ENCODE data around the gene NETO2. TPM values are rescaled to one million over a fixed set of nuclear protein-coding genes. Genes with fewer than 3 reads are reported as not detected.
"Not testable (repeated sequence)": the region's sequence is repeated elsewhere in the genome, so short reads cannot be mapped to it uniquely, and the experiment has no call there.

The NETO2 gene
- total RNA-seq, 1 donor from 2014 or later = 1.4 TPM

DNA sequence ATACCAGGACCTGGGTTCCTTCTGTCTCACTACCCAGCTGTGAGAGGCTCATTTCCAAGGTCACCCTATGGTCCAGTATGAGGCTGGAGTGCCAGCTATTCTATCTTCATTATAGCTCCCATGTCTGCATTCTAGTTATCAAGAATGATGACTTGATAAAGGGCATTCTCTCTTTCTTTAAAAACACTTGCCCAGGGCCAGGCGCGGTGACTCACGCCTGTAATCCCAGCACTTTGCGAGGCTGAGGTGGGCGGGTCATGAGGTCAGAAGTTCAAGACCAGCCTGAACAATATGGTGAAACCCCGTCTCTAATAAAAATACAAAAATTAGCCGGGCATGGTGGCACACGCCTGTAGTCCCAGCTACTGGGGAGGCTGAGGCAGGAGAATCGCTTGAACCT lies 5.8 kb downstream of the NETO2 start:
- DNase-seq (ENCODE audit: low spot score); intact Hi-C loops (cut with DNase I): not testable (repeated sequence)

DNA sequence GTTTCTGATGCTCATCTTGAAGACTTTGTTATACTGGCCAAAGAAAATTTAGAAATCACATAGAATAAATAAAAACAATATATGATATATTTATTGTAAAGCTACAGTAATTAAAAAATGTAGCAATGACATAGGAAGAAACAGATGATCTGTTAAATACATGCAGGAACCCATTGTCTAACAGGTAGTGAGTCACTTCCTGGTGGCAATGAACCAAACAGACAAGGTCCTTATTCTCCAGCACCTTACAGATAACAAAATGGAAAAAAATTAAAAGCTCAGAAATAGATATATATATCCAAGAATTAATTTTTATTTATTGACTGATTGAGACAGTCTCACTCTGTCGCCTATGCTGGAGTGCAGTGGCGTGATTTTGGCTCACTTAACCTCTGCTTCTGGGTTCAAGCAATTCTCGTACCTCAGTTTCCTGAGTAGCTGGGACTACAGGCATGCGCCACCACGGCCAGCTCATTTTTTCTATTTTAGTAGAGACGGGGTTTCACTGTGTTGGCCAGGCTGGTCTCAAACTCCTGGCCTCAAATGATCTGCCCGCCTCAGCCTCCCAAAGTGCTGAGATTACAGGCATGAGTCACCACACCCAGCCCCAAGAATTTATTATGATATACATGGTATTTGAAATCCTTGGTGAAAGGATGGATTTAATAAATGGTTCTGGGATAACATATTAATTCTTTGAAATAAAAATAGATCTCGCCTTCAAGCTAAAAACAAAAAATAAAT lies 7.5 kb downstream of the NETO2 start:
- intact Hi-C loops (cut with DNase I) = no loop called here
- DNase-seq (ENCODE audit: low spot score) = no peak

DNA sequence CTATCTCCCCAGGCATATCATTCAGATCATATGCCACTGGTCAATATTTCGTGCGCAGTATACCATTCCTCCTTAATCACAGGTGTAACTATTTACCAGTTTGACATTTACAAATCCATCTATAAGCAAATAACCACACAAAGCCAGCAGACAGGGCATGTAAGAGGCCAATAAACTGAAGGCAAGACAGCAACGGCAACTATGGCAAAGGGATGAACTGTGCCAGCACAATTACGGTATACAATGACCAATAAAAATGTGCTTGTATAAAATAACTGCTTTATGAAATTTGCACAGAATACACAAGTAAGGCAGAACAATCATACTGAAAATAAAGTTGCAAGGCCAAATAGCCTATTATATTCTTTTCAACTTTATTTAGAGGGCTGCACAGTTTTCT lies 9.2 kb downstream of the NETO2 start:
- no peak for DNase-seq (ENCODE audit: low spot score)
- intact Hi-C loops (cut with DNase I) = no loop called here

DNA sequence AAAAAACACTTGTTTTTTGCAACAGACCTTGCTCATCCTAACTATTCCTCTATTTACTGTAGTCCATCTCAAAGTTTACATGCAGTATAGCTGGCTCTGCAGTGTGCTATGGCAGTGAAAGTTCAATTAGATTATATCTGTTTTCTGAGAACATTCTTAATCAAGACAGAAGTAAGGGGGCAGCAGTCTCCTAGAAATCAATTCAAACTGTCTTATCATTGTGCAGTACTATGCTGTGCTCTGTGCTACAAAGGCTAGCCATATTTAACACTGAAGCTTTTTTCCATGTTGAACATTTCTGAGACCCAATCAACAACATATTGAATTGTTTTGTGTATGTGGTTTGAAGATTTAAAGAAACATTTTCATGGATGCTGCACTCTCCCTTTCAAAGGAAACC lies 11.4 kb downstream of the NETO2 start:
- intact Hi-C loops (cut with DNase I) = no loop called here
- DNase-seq (ENCODE audit: low spot score) = no peak

DNA sequence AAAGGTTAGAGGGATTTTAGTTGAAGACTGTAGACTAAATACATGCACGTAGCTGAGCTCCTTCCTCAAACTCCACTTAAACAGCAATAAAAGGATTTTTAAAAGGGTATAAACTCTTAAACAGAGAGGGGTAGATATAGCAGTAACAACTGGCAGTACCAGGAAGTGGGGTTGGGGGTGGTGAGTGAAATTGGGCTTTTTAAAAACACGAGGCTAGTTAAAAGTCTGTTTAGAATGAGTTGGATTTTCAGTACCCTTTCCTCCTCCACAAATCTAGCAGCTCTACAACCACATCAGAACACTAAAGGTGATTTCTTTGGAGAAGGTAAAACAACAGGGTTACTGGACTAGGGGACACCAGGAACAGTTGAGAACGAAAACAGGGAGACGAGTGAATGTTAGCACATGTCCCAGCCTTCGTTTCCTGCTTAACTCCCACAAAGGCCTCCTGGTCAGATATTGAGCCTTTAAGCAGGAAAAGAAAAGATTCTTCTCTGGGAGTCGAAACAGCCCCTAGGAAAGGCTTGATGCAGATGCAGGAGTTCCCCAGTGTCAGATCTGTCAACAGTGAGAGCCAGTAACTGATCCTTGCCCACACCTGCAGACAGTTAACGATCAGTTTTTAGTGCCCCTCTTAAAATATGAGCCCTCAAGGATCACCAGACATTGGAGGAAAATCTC lies 13.8 kb downstream of the NETO2 start:
- intact Hi-C loops (cut with DNase I) = no loop called here
- DNase-seq (ENCODE audit: low spot score) = no peak

DNA sequence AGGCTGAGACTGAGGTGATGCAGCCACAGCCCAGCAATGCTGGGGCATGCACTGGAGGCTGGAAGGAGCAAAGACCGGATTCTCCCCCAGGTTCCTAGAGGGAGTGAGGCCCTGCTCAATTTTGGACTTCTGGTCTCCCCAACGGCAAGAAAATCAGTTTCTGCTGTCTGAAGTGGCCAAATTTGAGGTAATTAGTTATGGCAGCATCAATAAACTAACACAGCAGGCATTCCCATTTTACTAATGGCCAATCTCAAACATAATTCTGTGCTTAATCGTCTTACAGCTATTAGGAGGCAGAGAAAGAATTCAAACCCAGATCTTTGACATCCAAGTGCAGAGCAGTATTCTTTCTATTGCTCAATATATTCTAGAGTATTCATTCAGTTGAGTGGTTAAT lies 16.2 kb downstream of the NETO2 start:
- no peak for DNase-seq (ENCODE audit: low spot score)
- intact Hi-C loops (cut with DNase I) = no loop called here

DNA sequence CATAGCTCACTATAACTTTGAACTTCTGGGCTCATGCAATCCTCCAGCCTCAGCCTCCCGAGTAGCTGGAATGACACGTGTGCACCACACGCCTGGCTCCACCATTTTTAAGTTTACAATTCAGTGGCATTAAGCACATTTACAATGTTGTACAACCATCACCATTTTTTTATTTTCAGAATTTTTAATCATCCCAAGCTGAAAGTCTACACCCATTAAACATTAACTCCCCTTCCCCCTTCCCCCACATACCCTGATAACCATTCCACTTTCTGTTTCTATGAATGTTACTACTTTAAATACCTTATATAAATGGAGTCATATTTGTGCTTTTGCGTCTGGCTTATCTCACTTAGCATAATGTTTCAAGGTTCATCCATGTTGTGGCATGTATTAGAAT lies 18.0 kb downstream of the NETO2 start:
- intact Hi-C loops (cut with DNase I) = no loop called here
- no peak for DNase-seq (ENCODE audit: low spot score)

DNA sequence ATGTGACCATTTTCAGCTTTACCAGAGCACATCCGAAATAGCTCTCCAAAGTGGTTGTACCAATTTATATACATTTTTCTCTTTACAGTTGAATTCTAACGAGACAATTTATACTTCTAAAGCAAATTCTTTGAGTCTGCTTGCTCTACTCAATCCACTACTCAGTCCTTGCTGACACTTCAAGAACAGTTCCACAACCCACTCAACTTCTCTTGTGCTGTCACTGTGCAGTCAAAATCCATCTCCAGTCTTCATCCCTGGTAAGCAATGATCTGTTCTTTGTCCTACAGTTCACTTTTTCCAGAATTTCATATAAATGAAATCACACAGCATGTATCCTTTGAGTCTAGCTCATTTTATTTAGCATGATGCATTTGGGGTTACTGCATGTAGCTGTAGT lies 30.6 kb downstream of the NETO2 start:
- no peak for DNase-seq (ENCODE audit: low spot score)
- intact Hi-C loops (cut with DNase I) = no loop called here

DNA sequence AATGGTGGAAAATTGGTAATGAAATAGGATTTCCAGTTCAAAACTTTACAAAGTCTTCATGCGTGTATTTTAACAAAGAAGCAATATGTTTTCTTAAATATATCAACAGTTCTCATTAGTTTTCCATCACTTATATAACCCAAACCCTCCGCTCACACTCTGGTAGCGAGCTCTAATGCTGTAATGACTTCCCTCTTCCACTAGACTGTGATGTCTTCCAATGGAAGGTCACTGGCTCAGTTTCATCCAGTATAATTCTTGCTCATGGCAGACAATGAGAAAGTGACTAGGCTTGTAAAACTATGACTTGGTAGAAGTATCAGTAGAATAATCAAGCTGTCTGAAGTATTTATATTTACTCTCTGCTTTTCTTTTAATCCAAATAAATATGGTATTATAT lies 32.8 kb downstream of the NETO2 start:
- intact Hi-C loops (cut with DNase I) = no loop called here
- DNase-seq (ENCODE audit: low spot score) = no peak

DNA sequence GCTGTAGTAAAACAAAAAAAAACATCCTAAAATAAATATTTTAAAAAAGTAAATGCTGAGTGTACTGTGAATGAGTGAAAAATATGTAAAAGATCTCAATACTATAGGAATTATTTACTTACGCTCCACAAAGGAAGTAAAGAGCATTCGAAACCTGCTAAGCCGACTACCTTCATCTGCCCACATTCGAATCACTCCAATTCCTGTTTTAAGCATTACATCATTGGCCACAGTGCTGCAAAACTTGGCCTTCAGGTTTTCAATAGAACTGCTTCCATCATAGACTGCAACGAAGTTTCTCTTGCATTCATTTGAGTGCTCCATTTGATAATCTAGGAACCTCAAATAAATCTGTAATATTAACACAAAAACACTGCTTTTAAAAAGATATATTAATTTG lies 34.4 kb downstream of the NETO2 start:
- DNase-seq (ENCODE audit: low spot score) = no peak
- intact Hi-C loops (cut with DNase I) = no loop called here

DNA sequence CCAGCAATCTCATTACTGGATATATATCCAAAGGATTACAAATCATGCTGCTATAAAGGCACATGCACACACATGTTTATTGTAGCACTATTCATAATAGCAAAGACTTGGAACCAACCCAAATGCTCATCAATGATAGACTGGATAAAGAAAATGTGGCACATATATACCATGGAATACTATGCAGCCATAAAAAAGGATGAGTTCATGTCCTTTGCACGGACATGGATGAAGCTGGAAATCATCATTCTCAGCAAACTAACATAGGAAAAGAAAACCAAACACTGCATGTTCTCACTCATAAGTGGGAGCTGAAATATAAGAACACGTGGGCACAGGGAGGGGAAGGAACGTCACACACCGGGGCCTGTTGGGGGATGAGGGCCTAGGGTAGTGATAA lies 40.8 kb downstream of the NETO2 start:
- DNase-seq (ENCODE audit: low spot score); intact Hi-C loops (cut with DNase I): not testable (repeated sequence)

DNA sequence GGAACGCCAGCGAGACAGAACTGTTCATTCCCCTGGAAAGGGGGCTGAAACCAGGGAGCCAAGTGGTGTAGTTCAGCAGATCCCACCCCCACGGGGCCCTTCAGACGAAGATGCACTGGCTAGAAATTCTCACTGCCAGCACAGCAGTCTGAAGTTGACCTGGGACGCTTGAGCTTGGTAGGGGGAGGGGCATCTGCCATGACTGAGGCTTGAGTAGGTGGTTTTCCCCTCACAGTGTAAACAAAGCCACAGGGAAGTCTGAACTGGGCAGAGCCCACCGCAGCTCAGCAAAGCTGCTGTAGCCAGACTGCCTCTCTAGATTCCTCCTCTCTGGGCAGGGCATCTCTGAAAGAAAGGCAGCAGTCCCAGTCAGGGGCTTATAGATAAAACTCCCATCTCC lies 46.6 kb downstream of the NETO2 start:
- intact Hi-C loops (cut with DNase I); DNase-seq (ENCODE audit: low spot score): not testable (repeated sequence)

DNA sequence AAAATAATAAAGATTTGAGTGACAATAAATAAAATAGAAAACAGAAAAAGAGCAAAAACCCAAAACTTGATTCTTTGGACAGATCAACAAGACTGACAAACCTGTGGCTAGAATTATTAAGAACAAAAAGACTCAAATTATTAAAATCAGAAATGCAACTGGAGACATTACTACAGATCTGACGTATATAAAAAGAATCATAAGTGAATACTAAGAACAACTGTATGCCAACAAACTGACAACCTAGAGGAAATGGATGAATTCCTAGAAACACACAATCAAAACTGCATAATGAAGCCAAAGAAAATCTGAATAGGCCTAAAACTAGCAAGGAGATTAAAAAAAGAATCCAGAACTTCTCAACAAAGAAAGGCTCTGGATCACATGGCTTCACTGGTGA lies 47.4 kb downstream of the NETO2 start:
- DNase-seq (ENCODE audit: low spot score) = no peak
- intact Hi-C loops (cut with DNase I) = no loop called here

DNA sequence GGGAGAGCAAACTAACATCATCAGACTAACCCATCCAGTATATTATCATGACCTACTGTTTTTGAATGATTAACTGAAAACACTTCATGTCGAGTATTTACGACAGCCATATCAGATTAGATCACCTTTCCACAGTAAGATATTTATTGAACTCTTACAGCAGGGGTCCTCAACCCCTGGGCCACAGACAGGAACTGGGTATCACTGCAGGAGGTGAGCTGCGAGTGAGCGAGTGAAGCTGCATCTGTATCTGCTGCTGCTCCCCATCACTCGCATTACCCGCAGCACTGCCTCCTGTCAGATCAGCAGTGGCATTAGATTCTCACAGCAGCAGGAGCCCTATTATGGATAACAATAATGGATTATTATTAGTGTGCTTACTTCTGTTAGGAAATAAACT lies 59.5 kb downstream of the NETO2 start:
- no peak for DNase-seq (ENCODE audit: low spot score)

DNA sequence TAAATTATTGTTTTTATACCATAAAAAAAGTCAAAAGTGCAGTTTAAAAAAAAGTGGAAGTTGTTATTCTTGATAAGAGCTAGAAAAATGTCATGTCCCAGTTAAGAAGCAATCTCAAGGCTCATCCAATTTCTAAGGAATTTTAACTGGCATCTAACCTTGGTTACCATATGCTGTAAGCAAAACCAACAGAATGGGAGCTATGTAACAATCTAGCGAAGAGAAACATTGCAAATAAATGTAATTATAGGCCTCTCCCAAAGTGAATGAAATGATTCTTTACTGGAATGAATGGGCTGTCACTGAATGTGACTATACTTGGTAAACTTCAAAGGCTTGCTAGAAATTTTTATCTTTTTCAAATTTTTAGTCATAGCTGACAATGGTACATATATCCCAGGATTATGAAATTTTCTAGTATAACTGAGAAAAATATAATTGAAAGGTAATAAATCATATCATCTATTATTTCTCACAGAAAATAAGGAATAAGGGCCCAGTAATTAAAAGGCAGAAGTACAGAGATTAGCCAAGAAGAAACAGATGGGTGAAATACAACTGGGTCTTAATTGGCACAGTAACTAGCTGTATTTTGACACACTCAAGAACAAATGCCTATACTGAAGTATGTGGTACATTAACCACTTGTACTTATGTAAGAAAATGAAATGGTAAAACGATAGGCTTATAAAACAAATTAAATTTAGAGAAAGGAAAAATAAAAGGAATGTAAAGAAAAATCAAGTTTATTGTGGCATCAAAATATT lies 61.5 kb downstream of the NETO2 start:
- no peak for DNase-seq (ENCODE audit: low spot score)
- intact Hi-C loops (cut with DNase I) = no loop called here

More for the DNA sequence above, 59.5 kb downstream of the NETO2 start:
- intact Hi-C loops (cut with DNase I) = no loop called here

DNA sequence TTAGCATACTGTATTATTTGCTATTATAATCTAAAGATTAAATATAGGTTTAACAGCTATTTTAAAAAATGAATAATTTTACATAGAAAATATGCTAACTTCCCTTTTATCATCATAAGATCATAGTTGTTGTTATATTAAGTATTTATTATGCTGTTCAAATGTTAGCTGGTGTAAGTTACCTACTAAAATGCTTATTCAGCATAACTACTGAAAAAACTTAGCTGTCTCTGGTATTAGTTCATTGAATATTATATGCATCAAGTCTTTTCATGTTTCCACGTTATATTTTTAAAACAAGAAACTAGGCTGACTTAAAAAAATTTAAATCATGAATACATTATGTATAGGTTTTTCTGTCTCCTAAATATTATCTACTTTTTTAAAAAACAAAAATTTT lies 62.6 kb downstream of the NETO2 start:
- intact Hi-C loops (cut with DNase I) = no loop called here
- no peak for DNase-seq (ENCODE audit: low spot score)

DNA sequence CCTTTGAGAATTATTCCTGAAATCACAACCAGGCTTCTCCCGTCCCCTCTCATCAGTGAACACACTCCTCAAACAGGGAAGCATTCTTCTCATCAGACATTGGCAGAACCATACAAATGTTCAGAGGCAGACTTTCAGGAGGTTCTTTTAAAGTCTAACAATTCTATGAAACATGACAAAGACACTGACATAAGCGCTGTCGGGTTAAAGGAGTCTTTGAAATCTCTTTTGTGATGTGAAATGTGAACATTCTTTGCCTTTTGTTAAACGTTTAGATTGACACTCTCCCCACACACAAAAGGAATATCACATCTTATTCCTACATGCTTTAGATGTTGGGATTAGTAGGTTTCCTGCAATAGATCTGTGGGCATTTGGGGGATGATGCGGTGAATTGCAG lies 63.9 kb downstream of the NETO2 start:
- intact Hi-C loops (cut with DNase I) = no loop called here
- no peak for DNase-seq (ENCODE audit: low spot score)

DNA sequence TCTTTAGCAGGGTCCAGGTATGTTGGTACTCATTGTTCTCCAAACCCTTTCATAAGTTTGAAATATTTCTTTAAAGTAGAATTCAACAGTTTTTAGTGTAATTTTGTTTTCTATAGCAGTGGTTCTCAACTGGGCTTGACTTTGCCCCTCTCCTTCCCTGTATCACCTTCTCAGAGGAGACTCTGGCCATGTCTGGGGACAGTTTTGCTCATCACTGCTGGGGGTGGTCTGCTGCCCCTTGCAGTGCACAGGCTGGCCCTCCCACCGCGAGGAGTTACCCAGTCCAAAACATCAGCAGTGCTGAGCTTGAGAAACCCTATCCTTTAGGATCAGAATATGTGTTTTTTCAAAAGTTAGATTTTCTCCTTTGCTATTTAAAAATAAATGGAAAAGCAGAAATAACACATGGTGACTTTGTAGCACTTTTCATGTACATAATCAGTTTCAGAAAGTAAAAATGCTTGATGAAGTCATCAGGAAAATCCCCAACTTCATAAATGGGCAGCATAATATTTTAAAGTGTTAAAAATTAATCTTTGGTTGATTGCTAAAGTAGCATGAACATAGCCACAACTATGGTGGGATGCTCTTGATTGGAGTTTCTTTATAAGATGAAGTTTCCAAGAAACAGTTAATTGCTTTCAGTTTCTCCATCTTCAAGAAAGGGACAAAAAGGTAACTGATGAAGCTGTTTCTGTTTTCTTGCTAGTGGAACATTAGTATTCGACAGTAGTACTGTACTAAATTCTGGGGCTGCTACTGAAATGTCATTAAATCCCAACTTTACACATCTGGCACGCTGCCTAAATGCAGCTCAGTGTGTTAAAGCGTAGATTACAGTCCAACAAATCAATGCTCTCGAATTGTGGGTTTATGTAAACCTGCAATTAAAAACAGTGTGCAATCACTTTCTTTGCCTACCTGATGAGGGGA lies 70.3 kb downstream of the NETO2 start:
- intact Hi-C loops (cut with DNase I) = no loop called here
- no peak for DNase-seq (ENCODE audit: low spot score)

DNA sequence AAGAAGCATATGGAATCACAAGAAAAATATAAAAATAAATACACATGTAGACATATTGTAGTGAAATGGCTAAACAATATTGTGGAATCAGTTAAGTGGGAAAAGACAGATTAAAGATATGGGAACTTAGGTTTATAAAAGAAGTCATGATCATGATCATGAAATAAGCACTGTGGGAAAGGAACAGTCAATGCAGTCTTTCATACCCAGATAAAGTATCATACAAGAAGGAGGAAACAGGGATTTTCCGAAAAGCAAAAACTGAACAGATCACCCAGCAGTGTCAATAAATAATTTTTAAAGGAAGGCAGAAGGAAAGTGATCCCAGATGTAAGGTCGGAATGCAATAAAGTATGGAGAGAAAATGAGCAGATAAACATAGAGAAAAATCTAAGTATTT lies 71.6 kb downstream of the NETO2 start:
- DNase-seq (ENCODE audit: low spot score) = no peak
- intact Hi-C loops (cut with DNase I) = no loop called here
